Measurements from ENCODE around the gene RAI1. TPM values are rescaled to one million over a fixed set of nuclear protein-coding genes. Genes with fewer than 3 reads are reported as not detected.

The RAI1 gene
- total RNA-seq, 2 donors from 2014 or later = 22.4 to 32.3 TPM

- DNase-seq (no peak), ATAC-seq (no peak)
- intact Hi-C loops (cut with DNase I) = no loop called here
These were observed 55.2 kb downstream of the RAI1 start for GRCh38 chr17:17736205-17737183.

GRCh38 chr17:17737961-17738894, 57.0 kb downstream of the RAI1 start:
- intact Hi-C loops (cut with DNase I) = no loop called here
- peak; percentile 23 to 33 for ATAC-seq
- no peak for DNase-seq

- intact Hi-C loops (cut with DNase I) = no loop called here
- ATAC-seq (peak; percentile 25 to 80), DNase-seq (no peak)
These were observed 57.6 kb downstream of the RAI1 start for GRCh38 chr17:17738901-17739300.

GRCh38 chr17:17739388-17740066, 58.3 kb downstream of the RAI1 start:
- DNase-seq (peak; percentile 68), ATAC-seq (peak; percentile 38 to 83)
- intact Hi-C loops (cut with DNase I) = loop anchor here in 1 of 2 donors (10.0 kb wide), 1 partner anchor 45 kb away; no protein-coding TSS in a partner anchor

GRCh38 chr17:17740615-17741348, 59.5 kb downstream of the RAI1 start:
- no peak for DNase-seq
- intact Hi-C loops (cut with DNase I) = loop anchor here in 1 of 2 donors (10.0 kb wide), 1 partner anchor 46 kb away; no protein-coding TSS in a partner anchor
- no peak for ATAC-seq

- ATAC-seq = peak in 1 of 2 donors; percentile 5
- intact Hi-C loops (cut with DNase I) = loop anchor here in 1 of 2 donors (10.0 kb wide), 1 partner anchor 47 kb away; no protein-coding TSS in a partner anchor
These were observed 60.2 kb downstream of the RAI1 start for GRCh38 chr17:17741349-17742023.

GRCh38 chr17:17742133-17742621, 60.9 kb downstream of the RAI1 start:
- intact Hi-C loops (cut with DNase I) = loop anchor here in 1 of 2 donors (10.0 kb wide), 1 partner anchor 47 kb away; no protein-coding TSS in a partner anchor
- DNase-seq (no peak), ATAC-seq (no peak)

More at GRCh38 chr17:17741349-17742023, 60.2 kb downstream of the RAI1 start:
- no peak for DNase-seq

GRCh38 chr17:17742688-17743390, 61.6 kb downstream of the RAI1 start:
- intact Hi-C loops (cut with DNase I) = loop anchor here in 1 of 2 donors (10.0 kb wide), 1 partner anchor 48 kb away; no protein-coding TSS in a partner anchor
- ATAC-seq (no peak), DNase-seq (no peak)

- no peak for ATAC-seq
- no peak for DNase-seq
- intact Hi-C loops (cut with DNase I) = loop anchor here in 1 of 2 donors (10.0 kb wide), 1 partner anchor 49 kb away; no protein-coding TSS in a partner anchor
These were observed 62.3 kb downstream of the RAI1 start for GRCh38 chr17:17743391-17744112.

GRCh38 chr17:17744116-17744515, 62.9 kb downstream of the RAI1 start:
- ATAC-seq = no peak
- no peak for DNase-seq
- intact Hi-C loops (cut with DNase I) = loop anchor here in 1 of 2 donors (10.0 kb wide), 1 partner anchor 49 kb away; no protein-coding TSS in a partner anchor

GRCh38 chr17:17745476-17746455, 64.5 kb downstream of the RAI1 start:
- intact Hi-C loops (cut with DNase I) = loop anchor here in 1 of 2 donors (10.0 kb wide), 1 partner anchor 51 kb away; no protein-coding TSS in a partner anchor
- DNase-seq (no peak), ATAC-seq (no peak)

GRCh38 chr17:17748179-17748578, 66.9 kb downstream of the RAI1 start:
- ATAC-seq (no peak), DNase-seq (no peak)
- intact Hi-C loops (cut with DNase I) = loop anchor here in 1 of 2 donors (10.0 kb wide), 1 partner anchor 53 kb away; no protein-coding TSS in a partner anchor

- intact Hi-C loops (cut with DNase I) = loop anchor here in 1 of 2 donors (10.0 kb wide), 1 partner anchor 54 kb away; no protein-coding TSS in a partner anchor
- ATAC-seq (no peak), DNase-seq (no peak)
These were observed 67.3 kb downstream of the RAI1 start for GRCh38 chr17:17748604-17749003.

- no peak for DNase-seq
These were observed 67.9 kb downstream of the RAI1 start for GRCh38 chr17:17749025-17749772.

More at GRCh38 chr17:17749025-17749772, 67.9 kb downstream of the RAI1 start:
- no peak for ATAC-seq
- intact Hi-C loops (cut with DNase I) = loop anchor here in 1 of 2 donors (10.0 kb wide), 1 partner anchor 54 kb away; no protein-coding TSS in a partner anchor

All from left cardiac atrium (tissue), 4 donors.